NOMO-1 (cell line): Measurements from ENCODE around the gene GYG2.
"Not testable (repeated sequence)": the region's sequence is repeated elsewhere in the genome, so short reads cannot be mapped to it uniquely, and the experiment has no call there.

Experiments
- DNase-seq, 2 experiments: peaks; one replicate each; lab custom pipeline; 2025; ENCODE audit not compliant: unreplicated experiment in 2 of 2; lab: John Stamatoyannopoulos, UW

Gene GYG2

DNA sequence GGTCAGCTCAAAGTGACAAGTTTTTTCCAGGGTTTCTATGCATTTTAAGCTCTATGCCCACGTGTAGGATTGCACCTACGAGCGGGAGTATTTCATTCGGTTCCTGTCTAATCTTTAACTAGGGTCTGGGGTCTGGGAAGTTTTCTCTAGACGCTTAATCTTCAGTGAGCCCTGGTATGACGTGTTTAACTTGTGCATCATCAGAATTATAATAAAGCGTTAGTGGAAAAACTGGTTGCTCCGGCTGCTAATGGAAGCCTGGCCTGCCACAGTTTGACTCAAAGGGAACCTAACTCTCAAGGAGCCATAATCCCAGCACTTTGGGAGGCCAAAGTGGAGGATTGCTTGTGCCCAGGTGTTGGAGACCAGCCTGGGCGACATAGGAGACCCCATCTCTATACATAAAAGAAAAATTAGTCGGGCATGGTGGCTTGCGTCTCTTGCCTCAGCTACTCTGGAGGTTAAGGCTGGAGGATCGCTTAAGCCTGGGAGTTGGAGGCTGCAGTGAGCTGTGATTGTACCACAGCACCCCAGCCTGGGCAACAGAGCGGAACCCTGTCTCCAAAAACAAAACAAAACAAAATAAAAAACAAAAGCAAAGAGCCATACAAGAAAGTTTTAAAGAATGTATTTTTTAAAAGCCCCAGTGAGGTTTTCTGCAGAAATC lies 70.2 kb downstream of the GYG2 start:
- DNase-seq, result no peak

DNA sequence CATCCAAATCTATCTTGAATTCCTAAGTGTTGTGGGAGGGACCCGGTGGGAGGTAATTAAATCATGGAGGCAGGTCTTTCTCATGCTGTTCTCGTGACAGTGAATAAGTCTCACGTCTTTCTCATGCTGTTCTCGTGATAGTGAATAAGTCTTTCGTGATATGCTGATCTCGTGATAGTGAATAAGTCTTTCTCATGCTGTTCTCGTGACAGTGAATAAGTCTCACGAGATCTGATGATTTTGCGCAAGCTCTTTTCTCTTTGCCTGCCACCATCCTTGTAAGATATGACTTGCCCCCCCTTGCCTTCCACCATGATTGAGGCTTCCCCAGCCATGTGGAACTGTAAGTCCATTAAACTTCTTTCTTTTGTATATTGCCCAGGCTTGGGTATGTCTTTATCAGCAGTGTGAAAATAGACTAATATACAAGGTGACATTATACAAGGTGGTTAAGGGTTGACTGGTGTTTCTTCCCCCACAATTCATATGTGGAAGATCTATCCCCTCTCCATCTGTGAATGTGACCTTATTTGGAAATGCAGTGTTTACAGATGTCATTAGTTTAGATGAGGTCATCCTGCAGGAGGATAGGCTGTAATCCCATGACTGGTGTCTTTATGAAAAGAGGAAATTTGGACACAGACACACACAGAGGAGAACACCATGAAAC lies 72.8 kb downstream of the GYG2 start:
- DNase-seq, result no peak

DNA sequence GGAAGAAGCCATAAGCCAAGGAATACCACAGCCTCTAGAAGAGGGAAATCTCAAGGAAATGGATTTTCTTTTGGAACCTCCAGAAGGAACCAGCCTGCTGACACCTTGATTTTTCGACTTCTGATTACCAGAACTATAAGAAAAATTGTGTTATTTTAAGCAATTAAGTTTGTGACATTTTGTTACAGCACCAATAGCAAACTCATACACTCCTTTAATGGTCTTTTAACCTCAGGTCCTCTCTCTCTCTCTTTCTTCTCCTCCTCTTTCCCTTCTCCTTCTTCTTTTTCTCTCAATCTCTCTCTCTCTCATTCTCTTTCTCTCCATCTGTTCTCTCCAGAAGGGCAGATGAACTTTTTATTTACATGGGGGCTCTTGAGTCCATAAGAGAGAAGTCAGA lies 74.1 kb downstream of the GYG2 start:
- no peak for DNase-seq

DNA sequence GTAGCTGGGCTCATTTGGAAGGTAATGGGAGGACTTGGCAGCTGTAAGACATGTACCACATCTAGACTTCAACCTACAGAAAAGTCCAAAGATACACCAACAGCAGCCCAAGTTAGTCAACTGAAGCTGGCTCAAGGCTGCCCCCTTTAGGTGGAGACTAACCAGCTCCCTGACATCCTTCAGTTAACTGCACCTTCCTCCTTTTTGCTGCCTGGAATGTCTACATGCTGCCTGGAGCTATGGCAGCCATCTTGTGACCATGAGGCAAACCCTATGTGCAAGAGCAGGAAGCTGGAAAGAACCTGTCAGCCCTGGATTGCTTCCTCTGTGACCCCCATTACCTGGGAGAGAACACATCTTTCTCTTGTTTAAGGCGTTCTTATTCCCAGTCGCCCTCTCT lies 74.6 kb downstream of the GYG2 start:
- DNase-seq, result no peak

DNA sequence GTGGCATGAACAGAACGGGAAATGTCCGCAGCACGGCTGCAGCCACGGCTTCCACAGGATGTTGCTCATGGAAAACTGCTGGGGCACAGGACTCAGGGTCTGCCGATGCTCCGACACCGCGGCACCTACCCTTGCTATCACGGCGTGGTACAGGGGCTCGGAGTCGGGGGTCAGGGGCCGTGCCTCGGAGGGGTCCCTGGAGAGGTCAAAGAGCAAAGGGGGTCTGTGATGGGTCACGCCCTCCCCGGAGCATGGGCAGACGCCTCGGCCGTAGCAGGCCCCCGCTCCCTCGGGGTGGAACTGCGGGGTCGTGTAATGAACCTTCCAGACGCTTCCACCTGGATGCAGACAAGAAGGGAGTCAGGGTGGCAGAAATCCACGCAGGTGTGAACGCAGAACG lies 78.6 kb downstream of the GYG2 start:
- no peak for DNase-seq

DNA sequence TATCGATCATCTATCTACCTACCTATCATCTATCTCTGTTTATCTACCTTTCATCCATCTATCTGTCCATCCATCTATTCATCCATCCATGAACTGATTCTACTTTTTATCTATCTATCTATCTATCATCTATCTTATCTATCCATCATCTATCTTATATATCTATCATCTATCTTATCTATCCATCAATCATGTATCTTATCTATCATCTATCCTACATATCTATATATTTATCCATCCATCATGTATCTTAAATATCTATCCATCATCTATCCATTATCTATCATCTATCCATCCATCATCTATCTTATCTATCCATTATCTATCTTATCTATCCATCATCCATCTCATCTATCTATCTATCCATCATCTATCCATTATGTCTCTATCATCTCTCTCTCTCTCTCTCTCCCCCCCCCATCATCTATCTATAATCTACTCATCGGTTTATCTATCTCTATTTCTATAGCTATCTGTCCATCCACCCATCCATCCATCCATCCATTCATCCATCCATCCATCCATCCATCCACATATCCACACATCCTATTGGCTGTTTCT lies 79.5 kb downstream of the GYG2 start:
- no peak for DNase-seq

DNA sequence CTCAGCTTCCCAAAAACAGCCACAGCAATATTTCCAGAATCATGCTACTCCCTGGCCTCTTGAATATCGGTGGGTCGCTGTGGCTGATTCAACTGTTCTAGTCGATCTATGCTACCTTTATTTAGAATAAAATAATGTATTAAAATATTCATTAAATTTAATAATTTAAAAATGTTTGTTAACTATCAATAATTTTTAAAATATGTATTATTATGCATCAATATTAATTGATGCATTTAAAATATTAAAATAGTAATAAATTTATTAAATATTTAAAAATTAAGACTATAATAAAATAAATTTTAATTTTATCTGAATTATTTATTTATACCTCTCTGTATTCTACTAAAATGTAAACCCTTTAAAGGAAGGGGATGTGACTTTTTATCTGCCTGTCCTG lies 81.4 kb downstream of the GYG2 start:
- no peak for DNase-seq

DNA sequence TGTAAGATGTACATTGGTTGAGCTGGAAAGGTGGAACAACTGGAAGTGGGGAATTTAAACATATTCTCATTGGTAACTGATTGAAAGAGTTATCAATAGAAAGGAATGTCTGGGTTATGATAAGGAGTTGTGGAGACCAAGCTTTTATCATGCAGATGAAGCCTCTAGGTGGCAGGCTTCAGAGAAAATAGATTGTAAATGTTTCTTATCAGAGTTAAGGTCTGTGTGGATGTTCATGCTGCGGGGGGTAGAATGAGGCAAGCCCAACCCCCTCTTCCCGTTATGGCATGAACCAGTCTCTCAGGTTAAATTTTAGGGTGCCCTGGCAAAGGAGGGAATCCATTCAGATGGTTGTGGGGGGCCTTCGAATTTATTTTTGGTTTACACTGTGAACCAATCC lies 84.4 kb downstream of the GYG2 start:
- no peak for DNase-seq

DNA sequence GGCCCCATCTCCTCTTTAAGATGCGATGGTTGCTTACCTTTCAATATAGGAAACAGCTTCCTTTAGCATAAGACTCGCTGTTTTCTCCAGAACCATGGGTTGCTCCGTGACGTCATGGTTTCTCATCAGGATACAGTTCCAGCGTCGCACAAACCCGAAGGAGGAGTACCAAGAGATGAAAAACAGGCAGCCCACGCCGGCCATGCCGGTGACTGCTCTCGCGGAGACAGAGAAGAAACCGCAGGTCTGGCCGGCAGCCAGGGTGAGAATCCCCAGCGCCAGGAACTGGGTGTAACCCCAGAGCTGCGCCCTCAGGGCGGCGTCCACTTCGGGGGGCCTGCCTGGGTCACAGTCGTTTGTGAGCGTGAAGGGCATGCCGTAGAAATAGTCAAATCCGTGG lies 89.0 kb downstream of the GYG2 start:
- DNase-seq, result no peak

DNA sequence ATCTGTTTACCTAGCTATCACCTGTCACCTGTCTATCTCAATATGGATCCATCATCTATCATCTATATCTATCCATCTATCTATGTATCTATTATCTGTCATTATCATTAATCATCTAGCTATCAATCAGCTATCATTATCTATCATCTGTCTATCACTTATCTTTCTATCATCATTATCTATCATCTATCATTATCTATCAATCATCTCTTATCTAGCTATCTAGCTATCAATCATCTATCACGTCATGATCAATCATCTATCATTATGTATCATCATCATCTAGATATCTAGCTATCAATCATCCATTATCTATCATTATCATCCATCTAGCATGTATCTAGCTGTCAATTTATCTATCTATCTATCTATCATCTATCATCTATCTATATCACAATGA lies 92.5 kb downstream of the GYG2 start:
- DNase-seq, result no peak

DNA sequence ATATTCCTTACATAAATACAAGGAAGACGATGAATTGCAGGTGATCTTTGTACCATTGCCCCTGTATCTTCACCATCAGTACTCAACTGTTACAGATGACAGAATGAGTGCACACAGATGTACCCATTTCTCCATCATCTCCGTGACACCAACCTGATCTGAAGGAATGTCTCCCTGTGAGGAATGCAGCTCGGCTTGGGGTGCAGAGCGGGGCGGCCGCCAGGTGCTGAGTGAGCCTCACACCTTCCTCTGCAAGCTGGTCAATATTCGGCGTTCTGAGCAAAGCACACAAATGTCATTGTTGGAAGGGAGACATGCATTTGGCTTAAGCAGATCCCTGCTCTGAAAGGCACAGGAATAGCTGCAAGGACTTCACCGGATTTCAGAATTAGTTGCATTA lies 93.0 kb downstream of the GYG2 start:
- DNase-seq, result no peak

DNA sequence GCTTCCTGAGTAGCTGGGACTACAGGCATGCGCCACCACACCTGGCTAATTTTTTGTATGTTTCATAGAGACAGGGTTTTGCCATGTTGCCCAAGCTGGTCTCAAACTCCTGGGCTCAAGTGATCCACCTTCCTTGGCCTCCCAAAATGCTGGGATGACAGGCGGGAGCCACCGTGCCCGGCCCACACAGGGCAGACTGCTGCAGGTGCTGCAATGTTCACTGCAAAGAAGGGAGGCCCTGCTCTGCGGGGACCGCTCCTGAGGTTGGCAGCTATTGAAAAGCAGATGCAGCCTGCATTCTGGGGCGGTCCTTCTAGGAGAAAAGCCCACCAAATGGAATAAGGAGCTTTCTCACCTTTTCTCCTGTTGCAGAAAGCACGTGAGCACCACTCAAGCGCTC lies 95.4 kb downstream of the GYG2 start:
- no peak for DNase-seq

DNA sequence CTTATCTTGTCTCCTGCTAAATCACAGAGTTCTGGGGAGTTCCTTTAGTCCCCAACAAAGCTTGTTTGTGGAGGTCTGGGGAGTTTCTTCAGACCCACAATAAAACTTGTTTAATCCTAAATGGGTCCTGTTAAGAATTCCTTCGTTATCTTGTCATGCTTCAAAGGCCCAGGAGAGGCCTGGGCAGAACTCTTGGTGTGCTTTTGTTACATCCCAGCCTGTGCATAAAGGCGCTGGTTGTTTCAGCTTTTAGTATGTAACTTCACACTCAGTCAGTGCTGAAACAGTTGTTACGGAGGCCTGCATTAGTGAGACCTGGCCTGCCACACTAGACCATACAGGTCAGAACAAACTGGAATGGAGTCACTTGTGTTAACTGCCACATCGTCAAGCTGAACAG lies 97.5 kb downstream of the GYG2 start:
- DNase-seq, result not testable (repeated sequence)

DNA sequence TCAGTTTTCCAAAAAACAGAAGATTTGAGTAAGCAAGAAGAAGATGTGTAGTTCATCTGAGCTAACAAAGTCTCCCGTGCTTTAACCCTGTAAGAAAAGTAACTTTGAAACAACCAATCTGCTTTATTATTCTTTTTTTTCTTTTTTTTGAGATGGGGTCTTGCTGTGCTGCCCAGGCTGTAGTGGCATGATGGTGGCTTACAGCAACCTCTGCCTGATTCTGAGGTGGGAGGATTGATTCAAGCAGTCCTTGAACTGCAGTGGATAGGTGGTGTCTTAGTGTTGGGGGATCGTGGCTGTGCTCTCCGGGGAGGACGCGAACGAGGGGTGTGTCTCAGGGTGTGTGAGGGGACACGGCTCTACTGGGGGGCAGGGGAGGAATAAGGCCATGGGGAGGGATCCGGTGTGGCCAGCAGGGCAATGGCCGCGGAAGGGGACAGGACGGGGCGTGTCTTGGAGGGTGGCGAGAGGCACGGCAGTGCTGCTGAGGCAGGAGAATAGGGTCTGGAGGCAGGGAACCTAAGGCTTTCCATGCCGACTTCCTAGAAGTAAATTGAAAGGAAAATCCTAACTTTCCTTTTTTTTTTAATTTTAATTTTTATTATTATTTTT lies 98.0 kb downstream of the GYG2 start:
- no peak for DNase-seq

DNA sequence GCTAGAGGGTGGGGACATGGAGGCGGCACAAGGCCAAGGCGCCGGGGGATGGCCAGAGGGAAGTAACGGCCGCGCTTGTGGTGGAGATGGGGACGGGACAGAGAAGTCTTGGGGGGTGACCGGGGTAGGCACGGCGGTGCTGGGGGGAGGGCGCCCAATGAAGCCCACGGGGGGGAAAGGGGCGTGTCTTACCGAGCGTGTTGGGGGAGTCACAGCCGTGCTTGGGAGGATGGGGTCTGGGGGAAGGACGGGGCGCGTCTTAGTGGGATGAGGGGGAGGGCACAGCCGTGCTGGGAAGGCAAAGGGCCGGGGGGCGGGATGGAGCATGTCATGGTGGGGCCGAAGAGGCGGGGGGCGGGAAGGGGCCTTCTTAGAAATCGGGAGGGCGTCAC lies 99.5 kb downstream of the GYG2 start:
- DNase-seq, result peak; percentile 71 to 87

DNA sequence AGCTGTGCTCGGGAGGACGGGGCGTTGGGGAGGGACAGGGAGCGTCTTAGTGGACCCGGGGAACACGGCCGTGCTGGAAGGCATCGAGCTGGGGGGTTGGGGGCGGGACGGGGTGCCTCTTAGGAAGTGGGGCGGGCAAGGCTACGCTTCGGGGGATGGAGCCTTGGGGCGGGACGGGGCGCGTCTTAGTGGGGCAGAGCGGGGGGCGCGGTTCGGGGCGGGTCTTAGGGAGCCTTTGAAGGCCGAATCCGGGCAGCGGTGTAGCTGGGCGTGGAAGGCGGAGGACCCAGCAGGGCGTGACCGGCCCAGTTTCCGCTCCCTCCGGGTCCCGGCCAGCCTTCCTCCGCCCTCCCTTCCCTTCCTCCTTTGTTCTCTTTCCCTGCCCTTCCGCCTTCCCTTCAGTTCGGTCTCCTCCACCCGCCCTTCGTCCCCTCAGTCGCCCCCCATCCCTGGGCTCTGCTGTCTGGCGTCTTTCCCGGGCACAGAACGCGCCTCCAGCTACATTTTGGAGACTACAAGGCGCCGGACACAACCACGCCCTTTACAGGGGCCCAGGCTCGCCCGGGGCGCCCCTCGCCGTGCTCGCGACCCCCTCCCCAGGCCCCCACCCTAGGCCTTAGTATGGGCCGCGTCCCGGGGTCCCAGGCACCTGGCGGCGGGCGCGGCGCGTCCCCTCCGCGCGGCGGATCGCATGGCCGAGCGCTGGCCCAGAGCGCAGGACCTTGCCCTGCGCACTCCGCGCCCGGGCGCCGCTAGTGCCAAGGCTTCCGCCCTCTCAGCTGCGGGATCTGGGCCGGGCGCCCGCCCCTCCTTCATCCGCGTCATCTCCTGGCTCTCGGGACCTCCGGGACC lies 100.1 kb downstream of the GYG2 start, which contains the start of gene ARSD:
TSS of gene ARSD (minus strand) at position 757 of the 852 bp plus-strand sequence. CDS start at position 693, 64 bp downstream.
- DNase-seq, result peak; percentile 94 to 96

DNA sequence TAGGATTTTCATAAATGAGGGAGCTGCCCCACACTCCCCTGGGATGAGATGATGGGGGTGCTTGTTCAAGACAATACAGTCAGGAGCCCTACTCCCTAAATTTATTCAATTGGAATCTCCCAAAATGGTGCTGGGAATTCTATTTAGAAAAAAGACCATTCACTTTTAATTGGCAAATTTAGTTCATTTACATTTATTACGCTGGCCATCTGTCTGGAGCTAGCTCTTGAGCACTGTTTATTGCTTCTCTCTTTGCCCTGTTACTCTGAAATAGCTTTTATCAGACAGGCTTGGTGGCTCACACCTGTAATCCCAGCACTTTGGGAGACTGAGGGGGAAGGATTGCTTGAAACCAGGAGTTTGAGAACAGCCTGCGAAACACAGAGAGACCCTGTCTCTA lies 102.4 kb downstream of the GYG2 start:
- DNase-seq, result no peak

DNA sequence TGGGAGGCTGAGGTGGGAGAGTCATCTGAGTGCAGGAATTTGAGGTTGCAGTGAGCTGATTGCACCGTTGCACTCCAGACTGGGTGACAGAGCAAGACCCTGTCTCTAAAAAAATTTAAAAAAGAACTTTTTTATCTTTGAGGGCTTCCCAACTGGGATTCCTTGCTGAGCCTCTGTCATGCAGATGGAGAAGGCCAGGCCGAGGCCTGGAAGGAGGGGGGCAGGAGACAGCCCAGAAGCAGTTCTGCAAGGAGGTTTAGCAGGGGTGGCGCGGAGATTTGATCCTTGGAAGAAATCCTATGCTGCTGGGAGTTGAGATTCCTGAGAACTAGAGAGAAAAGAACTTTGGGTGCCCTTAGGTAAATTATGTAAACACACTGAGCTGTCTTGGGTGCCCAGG lies 102.9 kb downstream of the GYG2 start:
- no peak for DNase-seq
